GM21529 (cell line): ENCODE results near the gene APOBR.
"Not testable (repeated sequence)": the region's sequence is repeated elsewhere in the genome, so short reads cannot be mapped to it uniquely, and the experiment has no call there.

Source experiments
- ATAC-seq: cut with Tn5 transposase; IDR thresholded peaks from one replicate; pipeline ENCODE4 v1.9.1; 2021; ENCODE audit not compliant: unreplicated experiment

APOBR gene

DNA sequence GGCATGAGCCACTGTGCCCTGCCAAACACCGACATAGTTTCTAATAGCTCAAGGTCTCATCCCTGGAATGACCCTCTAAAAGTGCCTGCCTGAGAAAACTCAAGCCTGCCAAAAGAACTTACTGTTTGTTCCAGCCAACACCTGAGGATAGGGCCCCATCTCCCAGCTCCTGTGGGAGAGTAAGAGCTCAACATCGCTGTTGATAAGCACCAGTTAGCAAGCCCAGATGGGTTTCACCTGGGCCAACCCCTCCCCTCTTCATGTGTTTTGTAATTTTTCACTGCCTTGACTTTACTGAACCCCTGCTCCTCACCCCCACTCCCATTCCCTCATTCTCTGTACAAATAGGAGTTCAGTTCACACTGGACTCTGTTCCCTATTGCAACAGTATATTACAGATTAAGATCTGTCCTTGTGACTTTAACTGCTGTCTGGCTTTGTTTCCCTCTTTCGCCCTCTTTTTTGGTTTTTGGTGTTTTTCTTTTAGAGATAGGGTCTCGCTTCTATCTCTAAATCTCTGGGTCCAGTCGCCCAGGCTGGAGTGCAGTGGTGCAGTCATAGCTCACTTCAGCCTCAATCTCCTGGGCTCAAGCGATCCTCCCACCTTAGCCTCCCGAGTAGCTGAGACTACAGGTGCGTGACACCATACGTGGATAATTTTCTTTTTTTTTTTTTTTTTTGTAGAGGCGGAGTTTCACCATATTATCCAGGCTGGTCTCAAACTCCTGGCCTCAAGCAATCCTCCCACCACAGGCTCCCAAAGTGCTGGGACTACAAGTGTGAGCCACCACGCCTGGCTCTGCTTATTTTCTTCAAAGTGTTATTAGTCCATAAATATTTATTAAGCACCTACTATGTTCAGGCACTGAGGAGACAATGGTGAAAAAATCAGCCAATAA lies 32.0 kb downstream of the APOBR start:
- ATAC-seq = no peak

- ATAC-seq = not testable (repeated sequence)
Measured at GRCh38 chr16:28527100-28527785, 32.8 kb downstream of the APOBR start.

GRCh38 chr16:28527985-28528384 lies 33.5 kb downstream of the APOBR start:
- ATAC-seq = no peak

- no peak for ATAC-seq
Measured at GRCh38 chr16:28528463-28528867, 34.0 kb downstream of the APOBR start.

DNA sequence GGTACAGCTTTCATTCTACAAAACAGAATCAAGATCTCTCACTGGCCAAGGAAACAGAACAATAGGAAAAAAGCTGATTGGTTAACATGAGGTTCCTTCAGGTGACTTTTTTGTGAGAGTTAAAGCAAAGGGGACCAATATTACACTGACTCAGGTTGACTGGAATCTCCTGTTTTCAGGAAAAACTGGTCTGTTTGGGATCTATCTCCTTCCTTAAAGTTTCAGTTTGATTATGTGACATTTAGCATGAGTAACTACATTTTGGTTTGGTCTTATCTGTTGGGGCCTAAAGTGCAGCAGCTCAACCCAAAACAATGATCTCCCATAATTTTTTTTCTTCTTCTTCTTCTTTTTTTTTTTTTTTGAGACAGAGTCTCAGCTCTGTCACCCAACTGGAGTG lies 34.7 kb downstream of the APOBR start:
- ATAC-seq = no peak

DNA sequence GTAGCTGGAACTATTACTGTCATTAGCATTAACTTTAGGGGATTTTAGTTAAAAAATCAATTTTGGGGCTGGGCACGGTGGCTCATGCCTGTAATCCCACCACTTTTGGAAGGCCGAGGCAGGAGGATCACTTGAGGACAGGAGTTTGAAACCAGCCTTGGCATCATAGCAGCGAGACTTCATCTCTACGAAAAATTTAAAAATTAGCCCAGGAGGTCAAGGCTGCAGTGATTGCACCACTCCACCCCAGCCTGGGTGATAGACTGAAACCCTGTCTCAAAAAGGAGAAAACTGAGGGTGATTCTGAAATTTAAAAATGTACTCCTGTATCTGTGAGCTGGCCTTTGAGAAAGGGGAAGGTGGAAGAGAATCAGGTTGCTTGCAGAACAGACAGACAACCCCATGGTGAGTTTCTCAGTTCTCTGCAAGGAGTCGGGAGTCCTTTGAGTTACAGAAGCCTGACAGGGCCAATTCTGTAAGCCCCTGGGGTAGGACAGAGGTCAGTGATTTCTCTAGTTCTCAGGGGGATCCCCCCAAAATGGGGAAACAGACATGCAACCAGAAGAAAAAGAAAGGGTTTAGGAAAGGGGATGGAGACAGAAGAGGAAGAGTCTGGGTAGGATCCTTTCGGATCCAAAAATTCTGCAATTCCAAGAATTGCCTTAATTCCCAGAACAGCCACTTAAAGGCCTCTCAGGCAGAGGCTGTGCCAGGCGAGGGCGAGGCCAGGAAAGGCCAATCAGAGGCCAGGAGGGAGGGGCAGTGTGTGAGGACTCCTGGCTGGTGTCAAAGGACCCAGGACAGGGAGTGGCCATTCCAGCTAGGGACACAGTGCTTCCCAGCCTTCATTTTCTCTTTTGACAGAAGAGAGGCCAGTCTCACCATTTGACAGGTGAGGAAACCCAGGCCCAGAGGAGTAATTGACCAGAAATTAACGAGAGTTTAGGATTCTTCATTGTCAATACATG lies 37.6 kb downstream of the APOBR start:
- no peak for ATAC-seq

GRCh38 chr16:28532940-28533647 lies 38.7 kb downstream of the APOBR start:
- no peak for ATAC-seq

- ATAC-seq = no peak
Measured at GRCh38 chr16:28534542-28535373, 40.3 kb downstream of the APOBR start.

DNA sequence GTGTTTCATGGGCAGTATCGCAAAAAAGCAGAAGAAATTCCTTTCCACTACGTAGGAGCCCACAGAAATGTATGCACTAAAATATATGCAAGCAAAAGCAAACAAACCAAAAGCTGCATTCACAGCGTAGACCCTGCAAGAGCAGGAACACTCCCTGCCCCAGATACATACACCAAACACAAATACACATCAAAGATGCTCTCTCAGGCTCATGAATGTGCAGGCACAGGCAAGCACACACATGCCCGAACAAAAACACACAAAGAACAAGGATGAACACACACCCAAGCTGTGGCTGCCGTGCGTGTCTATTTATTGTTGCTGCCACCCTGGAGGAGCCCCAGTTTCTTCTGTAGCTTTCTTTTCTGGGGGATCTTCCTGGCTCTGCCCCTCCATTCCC lies 42.6 kb downstream of the APOBR start:
- ATAC-seq = no peak

GRCh38 chr16:28537964-28538732 lies 43.7 kb downstream of the APOBR start:
- no peak for ATAC-seq

GRCh38 chr16:28538733-28539596 lies 44.5 kb downstream of the APOBR start, which contains the start of gene NUPR1:
TSS of gene NUPR1 (minus strand) at chr16:28538974. CDS start at chr16:28538907, 67 bp downstream.
- no peak for ATAC-seq

DNA sequence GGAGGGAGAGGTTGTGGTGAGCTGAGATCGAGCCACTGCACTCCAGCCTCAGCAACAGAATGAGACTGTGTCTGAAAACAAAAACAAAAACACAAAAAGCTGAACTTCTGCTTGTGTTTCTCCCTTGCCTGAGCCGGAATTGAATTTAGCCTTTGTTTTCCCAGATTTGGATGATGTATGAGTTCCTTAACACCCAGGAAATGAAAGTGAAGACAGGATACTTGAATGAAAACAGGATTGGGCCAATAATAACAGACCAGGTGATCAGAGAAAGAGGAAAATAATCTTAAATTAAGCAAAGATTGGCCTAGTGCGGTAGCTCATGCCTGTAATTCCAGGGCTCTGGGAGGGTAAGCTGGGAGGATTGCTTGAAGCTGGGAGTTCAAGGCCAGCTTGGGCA lies 45.9 kb downstream of the APOBR start:
- ATAC-seq = no peak

- no peak for ATAC-seq
Measured at GRCh38 chr16:28542646-28543045, 48.2 kb downstream of the APOBR start.

GRCh38 chr16:28543072-28543471 lies 48.6 kb downstream of the APOBR start:
- no peak for ATAC-seq

DNA sequence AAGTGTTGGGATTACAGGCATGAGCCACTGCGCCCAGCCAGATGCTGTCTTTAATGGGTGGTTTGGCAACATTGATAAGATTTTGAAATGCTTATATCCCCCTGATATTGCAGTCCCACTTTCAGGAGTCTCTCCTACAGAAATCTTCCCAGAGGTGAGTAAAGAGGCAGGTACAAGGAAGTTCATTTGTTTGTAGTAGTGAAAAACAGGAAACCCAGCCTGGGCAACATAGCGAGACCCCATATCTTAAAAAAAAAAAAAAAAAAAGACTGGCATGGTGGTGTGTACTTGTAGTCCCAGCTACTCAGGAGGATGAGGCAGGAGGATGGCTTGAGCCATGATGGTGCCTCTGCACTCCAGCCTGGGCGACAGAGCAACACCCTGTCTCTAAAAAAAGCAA lies 50.6 kb downstream of the APOBR start:
- no peak for ATAC-seq

DNA sequence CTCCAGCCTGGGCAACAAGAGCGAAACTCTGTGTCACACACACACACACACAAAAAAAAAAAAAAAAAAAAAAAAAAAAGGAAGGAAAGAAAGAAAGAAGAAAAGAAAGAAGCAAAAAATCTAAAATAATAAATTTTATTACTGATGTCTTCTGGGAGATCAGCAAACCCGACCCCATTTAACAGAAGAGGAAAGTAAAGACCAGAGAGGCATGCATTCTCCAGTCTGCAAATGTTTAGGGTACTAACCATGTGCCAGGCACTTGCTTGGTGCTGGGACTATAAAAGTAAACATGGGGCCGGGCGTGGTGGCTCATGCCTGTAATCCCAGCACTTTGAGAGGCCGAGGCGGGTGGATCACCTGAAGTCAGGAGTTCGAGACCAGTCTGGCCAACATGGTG lies 51.5 kb downstream of the APOBR start:
- not testable (repeated sequence) for ATAC-seq

GRCh38 chr16:28546626-28547025 lies 52.2 kb downstream of the APOBR start:
- ATAC-seq = no peak

DNA sequence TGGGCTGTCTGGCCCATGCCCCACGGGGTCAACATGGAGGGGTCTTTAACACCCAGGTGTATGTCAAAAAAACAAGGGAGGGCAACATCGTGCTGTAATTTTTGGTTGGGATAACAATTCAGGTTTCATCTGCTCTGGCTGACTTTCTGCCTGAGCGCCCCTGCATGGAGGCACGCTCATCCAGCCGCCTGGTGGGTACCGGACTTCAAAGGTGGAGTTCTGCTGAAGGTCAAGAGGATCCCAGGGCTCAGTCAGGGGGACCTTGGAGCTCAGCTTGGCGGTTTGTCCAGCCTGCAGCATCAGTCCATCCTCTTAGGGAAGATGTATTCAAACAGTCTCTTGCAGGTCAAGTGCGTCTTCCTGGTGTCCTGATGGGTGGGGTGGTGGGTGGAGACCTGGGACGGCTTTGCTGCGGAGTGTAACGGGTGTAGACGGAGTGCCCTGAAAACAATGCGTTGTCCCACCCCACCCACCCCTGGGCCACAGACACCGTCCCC lies 53.9 kb downstream of the APOBR start:
- no peak for ATAC-seq
